Activated CD8-positive, alpha-beta T cell treated with anti-CD3 and anti-CD28 coated beads, Interleukin-2, amount 10 ng/mL, durations not matched to agents 7 days and 5 days (primary cell): ENCODE data around the gene SRSF8. TPM values are rescaled to one million over a fixed set of nuclear protein-coding genes. Genes with fewer than 3 reads are reported as not detected.
A peak's percentile ranks its signal among the peaks of the same experiment; 100 is the strongest.
"Not testable (repeated sequence)": the region's sequence is repeated elsewhere in the genome, so short reads cannot be mapped to it uniquely, and the experiment has no call there.

Experiments
- ATAC-seq: fragments of 150-1000 bp; cut with Tn5 transposase; one replicate; pipeline ENCODE4 v1.10.0; 2021; ENCODE audit warnings: moderate library complexity
- CTCF ChIA-PET: fragments of 350-600 bp; sonication (Branson Sonifier 250); formaldehyde crosslinking; loops from one replicate; lab custom pipeline; 2021; ENCODE audit warnings: antibody characterized with exemption; lab: Charles Lee
- POLR2A ChIA-PET: fragments of 350-600 bp; sonication (Branson Sonifier 250); formaldehyde crosslinking; loops from one replicate; lab custom pipeline; 2021; ENCODE audit warnings: antibody characterized with exemption; lab: Charles Lee
- DNase-seq: peaks from one replicate; pipeline ENCODE4 v3.0.0-alpha.2; 2020
- H3K27ac Mint-ChIP-seq: one replicate; pipeline ENCODE4 v1.8.0; 2021; ENCODE audit warnings: mild to moderate bottlenecking, mixed read lengths
- H3K27me3 Mint-ChIP-seq: one replicate; pipeline ENCODE4 v1.8.0; 2021; ENCODE audit warnings: low read depth, mixed read lengths
- H3K36me3 Mint-ChIP-seq: one replicate; pipeline ENCODE4 v1.8.0; 2021; ENCODE audit warnings: low read depth, mixed read lengths
- H3K4me1 Mint-ChIP-seq: one replicate; pipeline ENCODE4 v1.8.0; 2021; ENCODE audit warnings: low read depth, mixed read lengths
- H3K4me3 Mint-ChIP-seq: one replicate; pipeline ENCODE4 v1.8.0; 2021; ENCODE audit warnings: mild to moderate bottlenecking, mixed read lengths
- H3K9me3 Mint-ChIP-seq: one replicate; pipeline ENCODE4 v1.8.0; 2022; ENCODE audit warnings: mixed read lengths; ENCODE audit not compliant: insufficient read depth
- total RNA-seq, 2 experiments: library from RNA; stranded (reverse); gene quantifications; one replicate each; pipeline ENCODE4 v1.2.3, GENCODE V29; 2021

SRSF8 gene, protein sequence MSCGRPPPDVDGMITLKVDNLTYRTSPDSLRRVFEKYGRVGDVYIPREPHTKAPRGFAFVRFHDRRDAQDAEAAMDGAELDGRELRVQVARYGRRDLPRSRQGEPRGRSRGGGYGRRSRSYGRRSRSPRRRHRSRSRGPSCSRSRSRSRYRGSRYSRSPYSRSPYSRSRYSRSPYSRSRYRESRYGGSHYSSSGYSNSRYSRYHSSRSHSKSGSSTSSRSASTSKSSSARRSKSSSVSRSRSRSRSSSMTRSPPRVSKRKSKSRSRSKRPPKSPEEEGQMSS
- 10 to 100 TPM; 30.2 TPM for total RNA-seq

DNA sequence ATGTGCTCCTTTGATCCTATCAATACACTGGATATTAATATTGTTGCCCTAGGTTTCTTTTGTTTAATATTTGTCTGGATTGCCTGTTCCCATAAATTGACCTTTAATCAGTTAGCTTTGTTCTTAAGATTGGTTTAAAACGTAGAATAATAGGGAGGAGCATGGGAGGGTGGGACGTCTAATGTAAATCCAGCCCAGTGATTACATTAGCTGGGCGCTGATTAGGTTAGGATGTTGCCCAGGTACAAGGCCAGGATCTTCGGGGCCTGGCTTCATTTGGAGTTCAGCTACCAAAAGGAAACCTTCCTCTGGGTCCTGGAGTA, at the start of gene SRSF8:
SRSF8 (plus strand) TSS at position 204 of the 323 bp plus-strand sequence. CDS start 308 bp downstream, outside the sequence.
- H3K4me3 Mint-ChIP-seq, result peak within 1 kb of the TSS; percentile 94
- no peak for DNase-seq
- POLR2A ChIA-PET, result interaction anchor here (0.5 to 5.7 kb wide), 14 partner anchors 12 to 723 kb away, joined by 3 to 103 read pairs (median 8); partner anchors contain the start of genes CEP57, CWC15, ENDOD1 and FAM76B
- H3K4me1 Mint-ChIP-seq, result peaks cover 25% of the 10 kb centered on the region
- no peaks in the 10 kb centered on the region for H3K9me3 Mint-ChIP-seq
- peaks cover 19% of the 10 kb centered on the region for H3K36me3 Mint-ChIP-seq
- ATAC-seq, result peak; percentile 16
- H3K27ac Mint-ChIP-seq, result peak within 1 kb of the TSS; percentile 97
- peaks cover 12% of the 10 kb centered on the region for H3K27me3 Mint-ChIP-seq
- CTCF ChIA-PET, result interaction anchor here (1.3 to 12.3 kb wide), 17 partner anchors 10 to 723 kb away, joined by 3 to 233 read pairs (median 10); partner anchors contain the start of genes ENDOD1 and FAM76B

DNA sequence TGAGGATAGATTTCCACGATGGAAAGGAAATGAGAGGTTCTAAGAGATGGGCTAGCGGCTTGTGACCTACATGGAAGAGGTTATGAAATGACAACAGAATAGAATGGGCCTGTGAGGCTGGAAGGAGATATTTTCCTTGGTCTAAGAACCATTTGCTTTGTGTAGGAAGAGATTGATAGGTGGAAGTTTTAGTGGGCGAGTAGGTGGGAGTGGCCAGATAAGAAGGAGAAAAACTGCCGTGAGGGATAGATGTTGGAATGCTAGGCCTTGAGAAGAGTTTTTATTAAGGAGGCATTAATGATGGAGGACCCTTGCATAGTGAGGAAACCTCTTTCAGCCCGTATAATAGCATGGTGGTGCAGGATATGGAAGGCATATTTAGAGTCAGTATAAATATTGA, 45.3 kb upstream of the SRSF8 start:
- H3K4me3 Mint-ChIP-seq, ATAC-seq, H3K36me3 Mint-ChIP-seq, H3K27me3 Mint-ChIP-seq, DNase-seq, CTCF ChIA-PET, POLR2A ChIA-PET, H3K4me1 Mint-ChIP-seq, H3K9me3 Mint-ChIP-seq, H3K27ac Mint-ChIP-seq: not testable (repeated sequence)

DNA sequence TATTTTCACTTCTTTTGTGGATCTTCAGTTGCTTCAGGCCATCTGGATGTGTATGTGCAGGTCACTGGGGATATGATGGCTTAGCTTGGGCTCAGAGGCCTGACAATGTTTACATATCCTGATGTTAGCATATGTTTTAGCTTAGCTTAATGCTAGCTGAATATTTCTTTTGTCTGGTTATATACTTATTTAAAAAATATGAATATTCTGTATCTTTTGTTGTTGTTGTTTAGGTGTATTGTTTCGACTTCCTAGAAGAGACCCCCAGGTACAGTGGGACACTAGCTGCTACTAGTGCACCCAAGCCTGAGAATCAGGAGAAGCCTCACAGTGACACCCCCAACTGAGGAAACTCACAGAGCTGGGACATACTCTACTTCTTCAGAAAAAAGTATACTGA, 41.8 kb upstream of the SRSF8 start, which contains the start of gene KDM4E:
KDM4E (plus strand) TSS at position 301 of the 400 bp plus-strand sequence. CDS start 300 bp downstream, outside the sequence.
- CTCF ChIA-PET, result no interaction called here
- POLR2A ChIA-PET, result no interaction called here
- H3K4me1 Mint-ChIP-seq, result no peaks in the 10 kb centered on the region
- no peak within 1 kb of the TSS for H3K4me3 Mint-ChIP-seq
- no peak within 1 kb of the TSS for H3K27ac Mint-ChIP-seq
- no peak for DNase-seq
- ATAC-seq, result no peak
- peaks cover 5% of the 10 kb centered on the region for H3K27me3 Mint-ChIP-seq
- H3K9me3 Mint-ChIP-seq, result no peaks in the 10 kb centered on the region
- no peaks in the 10 kb centered on the region for H3K36me3 Mint-ChIP-seq

DNA sequence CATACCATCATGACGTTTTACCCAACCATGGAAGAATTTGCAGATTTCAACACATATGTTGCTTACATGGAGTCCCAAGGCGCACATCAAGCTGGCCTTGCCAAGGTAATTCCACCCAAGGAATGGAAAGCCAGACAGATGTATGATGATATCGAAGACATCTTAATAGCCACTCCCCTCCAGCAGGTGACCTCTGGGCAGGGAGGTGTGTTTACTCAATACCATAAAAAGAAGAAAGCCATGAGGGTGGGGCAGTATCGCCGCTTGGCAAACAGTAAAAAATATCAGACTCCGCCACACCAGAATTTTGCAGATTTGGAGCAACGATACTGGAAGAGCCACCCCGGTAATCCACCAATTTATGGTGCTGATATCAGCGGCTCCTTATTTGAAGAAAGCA, 41.1 kb upstream of the SRSF8 start:
- H3K4me1 Mint-ChIP-seq, H3K27ac Mint-ChIP-seq, CTCF ChIA-PET, POLR2A ChIA-PET, H3K27me3 Mint-ChIP-seq, ATAC-seq, H3K9me3 Mint-ChIP-seq, H3K4me3 Mint-ChIP-seq, DNase-seq, H3K36me3 Mint-ChIP-seq: not testable (repeated sequence)

DNA sequence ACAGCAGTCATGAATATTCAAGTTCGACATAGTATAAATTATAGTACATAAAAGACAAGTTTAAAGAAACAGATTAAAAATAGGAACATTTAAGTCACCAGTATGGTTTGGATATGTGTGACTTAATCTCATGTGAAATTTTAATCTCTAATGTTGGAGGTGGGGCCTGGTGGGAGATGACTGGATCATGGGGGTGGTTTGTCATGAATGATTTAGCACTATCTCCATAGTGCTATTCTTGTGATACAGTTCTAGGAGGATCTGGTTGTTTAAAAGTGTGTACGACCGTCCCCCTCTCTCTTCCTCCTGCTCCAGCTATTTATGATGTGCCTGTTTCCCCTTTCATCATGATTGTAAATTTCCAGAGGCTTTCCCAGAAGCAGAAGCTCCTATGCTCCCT, 38.4 kb upstream of the SRSF8 start:
- DNase-seq (no peak), ATAC-seq (no peak)
- Mint-ChIP-seq H3K4me3 (no peak overlapping the region), H3K9me3 (no peaks in the 10 kb centered on the region), H3K27me3 (peaks cover 10% of the 10 kb centered on the region), H3K4me1 (no peaks in the 10 kb centered on the region), H3K36me3 (no peaks in the 10 kb centered on the region), H3K27ac (no peak overlapping the region)
- CTCF ChIA-PET, result no interaction called here
- POLR2A ChIA-PET, result no interaction called here

DNA sequence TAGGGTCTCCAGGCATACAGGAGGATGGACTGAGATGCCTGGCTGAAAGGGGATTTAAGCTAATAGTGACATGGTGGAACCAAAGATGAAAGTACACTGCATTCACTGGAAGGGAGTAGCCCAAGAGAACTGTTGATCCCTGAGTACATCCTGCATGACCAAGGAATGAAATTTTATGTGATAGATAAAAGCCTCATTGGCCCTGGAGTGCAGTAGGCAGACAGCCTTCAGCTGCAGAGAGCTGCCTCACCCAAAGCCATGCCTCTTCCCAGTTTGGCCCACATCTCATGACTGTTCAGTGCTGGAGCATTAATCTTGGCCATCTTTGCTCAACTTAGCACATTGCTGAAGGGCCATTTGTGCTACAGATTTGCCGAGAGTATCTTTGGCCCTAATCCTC, 33.7 kb upstream of the SRSF8 start:
- Mint-ChIP-seq H3K4me3 (no peak overlapping the region), H3K36me3 (peaks cover under 1% of the 10 kb centered on the region), H3K27ac (no peak overlapping the region), H3K4me1 (no peaks in the 10 kb centered on the region), H3K27me3 (peaks cover 27% of the 10 kb centered on the region), H3K9me3 (no peaks in the 10 kb centered on the region)
- CTCF ChIA-PET, result no interaction called here
- POLR2A ChIA-PET, result no interaction called here
- DNase-seq (no peak), ATAC-seq (no peak)

DNA sequence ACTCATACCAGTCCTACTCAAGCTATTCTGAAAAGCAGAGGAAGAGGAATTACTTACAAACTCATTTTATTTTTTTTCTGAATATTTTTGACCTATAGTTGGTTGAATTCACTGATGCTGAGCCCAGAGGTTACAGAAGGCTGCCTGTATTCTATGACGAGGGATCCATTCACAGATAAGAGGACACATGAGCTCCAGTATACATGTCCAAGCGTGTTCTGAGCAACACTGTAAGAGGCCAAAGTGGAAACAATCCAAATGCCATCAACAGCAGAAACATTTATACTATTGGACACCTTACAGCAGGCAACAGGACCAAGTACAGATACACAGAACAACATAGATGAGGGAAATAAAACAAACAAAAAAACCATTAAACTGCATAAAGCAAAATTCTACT, 31.4 kb upstream of the SRSF8 start:
- H3K4me3 Mint-ChIP-seq, result no peak overlapping the region
- peaks cover 24% of the 10 kb centered on the region for H3K27me3 Mint-ChIP-seq
- DNase-seq, result no peak
- no peaks in the 10 kb centered on the region for H3K4me1 Mint-ChIP-seq
- H3K36me3 Mint-ChIP-seq, result peaks cover 2% of the 10 kb centered on the region
- ChIA-PET POLR2A (no interaction called here), CTCF (no interaction called here)
- no peak for ATAC-seq
- no peaks in the 10 kb centered on the region for H3K9me3 Mint-ChIP-seq
- H3K27ac Mint-ChIP-seq, result no peak overlapping the region

DNA sequence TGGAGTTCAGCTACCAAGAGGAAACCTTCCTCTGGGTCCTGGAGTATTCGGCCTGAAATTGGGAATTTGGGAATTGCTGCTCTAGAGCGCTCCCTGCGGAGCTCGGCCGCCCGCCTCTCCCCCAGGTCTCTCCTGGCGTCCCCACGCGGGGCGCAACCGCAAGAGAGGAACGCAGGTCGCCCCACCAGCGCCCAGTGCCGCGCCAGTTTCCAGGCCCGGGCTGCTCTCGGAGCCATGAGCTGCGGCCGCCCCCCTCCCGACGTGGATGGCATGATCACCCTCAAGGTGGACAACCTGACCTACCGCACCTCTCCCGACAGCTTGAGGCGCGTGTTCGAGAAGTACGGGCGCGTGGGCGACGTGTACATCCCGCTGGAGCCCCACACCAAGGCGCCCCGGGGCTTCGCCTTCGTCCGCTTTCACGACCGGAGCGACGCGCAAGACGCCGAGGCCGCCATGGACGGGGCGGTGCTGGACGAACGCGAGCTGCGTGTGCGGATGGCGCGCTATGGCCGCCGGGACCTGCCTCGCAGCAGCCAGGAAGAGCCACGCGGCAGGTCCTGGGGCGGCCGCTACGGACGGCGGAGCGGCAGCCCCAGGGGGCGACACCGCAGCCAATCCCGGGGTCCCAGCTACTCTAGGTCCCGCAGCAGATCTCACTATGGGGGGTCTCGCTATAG, 29.2 kb upstream of the SRSF8 start:
- H3K27me3 Mint-ChIP-seq, result peaks cover 23% of the 10 kb centered on the region
- not testable (repeated sequence) for H3K4me3 Mint-ChIP-seq

DNA sequence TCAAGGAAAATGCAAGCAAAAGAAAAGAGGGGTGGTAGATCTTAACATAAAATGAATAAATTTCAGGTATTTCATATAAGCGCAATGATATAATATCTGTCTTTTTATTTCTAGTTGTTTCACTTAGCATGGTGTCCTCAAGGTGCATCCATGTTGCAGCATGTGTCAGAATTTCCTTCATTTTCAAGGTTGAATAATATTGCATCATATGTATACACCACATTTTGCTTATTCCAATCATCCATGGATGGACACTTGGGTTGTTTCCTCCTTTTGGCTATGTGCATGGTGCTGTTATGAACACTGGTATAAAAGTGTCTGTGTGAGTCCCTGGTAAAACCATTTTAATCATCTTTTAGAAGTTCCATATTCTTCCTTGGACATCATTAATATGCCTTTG, 24.5 kb upstream of the SRSF8 start:
- Mint-ChIP-seq H3K4me3 (no peak overlapping the region), H3K9me3 (no peaks in the 10 kb centered on the region), H3K36me3 (peaks cover 2% of the 10 kb centered on the region), H3K27ac (no peak overlapping the region), H3K27me3 (peaks cover 35% of the 10 kb centered on the region), H3K4me1 (no peaks in the 10 kb centered on the region)
- ChIA-PET CTCF (no interaction called here), POLR2A (no interaction called here)
- ATAC-seq (no peak), DNase-seq (no peak)

More for the DNA sequence above, 29.2 kb upstream of the SRSF8 start:
- H3K9me3 Mint-ChIP-seq, H3K4me1 Mint-ChIP-seq, H3K36me3 Mint-ChIP-seq, POLR2A ChIA-PET, H3K27ac Mint-ChIP-seq: not testable (repeated sequence)
- CTCF ChIA-PET, result interaction anchor here (1.4 kb wide), 1 partner anchor 28 kb away, joined by 4 read pairs; no protein-coding TSS in a partner anchor
- DNase-seq (peak; percentile 14), ATAC-seq (peak; percentile 60)

DNA sequence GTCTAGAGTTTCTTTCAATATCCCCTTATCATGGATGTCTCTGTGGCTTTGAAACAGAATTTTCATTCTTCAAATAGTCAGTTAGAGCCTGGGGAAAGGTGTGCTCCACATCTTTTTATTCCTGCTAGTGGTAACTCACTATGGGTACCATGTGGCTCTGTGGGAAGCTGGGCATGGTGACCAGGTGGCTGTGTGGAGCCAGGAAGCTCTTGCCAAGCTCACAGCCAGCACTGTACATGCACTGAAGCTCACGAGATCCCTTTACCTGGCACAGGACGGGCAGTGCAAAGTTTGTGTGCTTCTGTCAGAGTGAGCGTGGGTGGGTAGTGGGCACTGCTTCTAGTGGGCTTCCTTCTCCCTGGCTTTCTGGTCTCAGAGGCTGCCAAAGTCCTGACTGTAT, 23.8 kb upstream of the SRSF8 start:
- no peaks in the 10 kb centered on the region for H3K4me1 Mint-ChIP-seq
- H3K9me3 Mint-ChIP-seq, result no peaks in the 10 kb centered on the region
- ChIA-PET CTCF (no interaction called here), POLR2A (no interaction called here)
- peaks cover 36% of the 10 kb centered on the region for H3K27me3 Mint-ChIP-seq
- ATAC-seq (no peak), DNase-seq (no peak)
- H3K36me3 Mint-ChIP-seq, result peaks cover 2% of the 10 kb centered on the region
- H3K27ac Mint-ChIP-seq, result no peak overlapping the region
- no peak overlapping the region for H3K4me3 Mint-ChIP-seq

DNA sequence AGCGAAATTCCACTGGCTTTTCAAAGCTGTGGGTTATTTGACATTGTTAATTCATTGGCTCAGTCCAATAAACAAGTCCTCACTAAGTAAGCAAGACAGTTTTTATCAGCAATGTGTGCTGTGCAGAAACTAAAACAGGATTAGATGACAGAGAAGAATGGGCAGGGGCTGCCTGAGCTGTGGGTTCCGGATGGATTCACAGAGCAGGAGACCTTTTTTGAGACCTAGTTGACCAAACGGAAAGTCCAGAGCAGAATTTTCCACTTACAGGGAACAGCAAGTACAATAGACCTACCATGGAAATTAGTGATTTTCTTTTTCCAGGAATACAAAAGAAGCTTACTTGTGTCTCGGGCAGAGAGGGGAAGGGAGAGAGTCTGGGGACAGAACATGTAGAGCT, 22.7 kb upstream of the SRSF8 start:
- no peaks in the 10 kb centered on the region for H3K36me3 Mint-ChIP-seq
- H3K27ac Mint-ChIP-seq, result no peak overlapping the region
- no peak overlapping the region for H3K4me3 Mint-ChIP-seq
- DNase-seq (no peak), ATAC-seq (no peak)
- ChIA-PET POLR2A (no interaction called here), CTCF (interaction anchor here (0.9 to 1.0 kb wide), 2 partner anchors 23 to 70 kb away, joined by 3 to 4 read pairs; partner anchors contain the start of genes CWC15, KDM4D and SRSF8)
- no peaks in the 10 kb centered on the region for H3K9me3 Mint-ChIP-seq
- peaks cover 37% of the 10 kb centered on the region for H3K27me3 Mint-ChIP-seq
- H3K4me1 Mint-ChIP-seq, result no peaks in the 10 kb centered on the region

DNA sequence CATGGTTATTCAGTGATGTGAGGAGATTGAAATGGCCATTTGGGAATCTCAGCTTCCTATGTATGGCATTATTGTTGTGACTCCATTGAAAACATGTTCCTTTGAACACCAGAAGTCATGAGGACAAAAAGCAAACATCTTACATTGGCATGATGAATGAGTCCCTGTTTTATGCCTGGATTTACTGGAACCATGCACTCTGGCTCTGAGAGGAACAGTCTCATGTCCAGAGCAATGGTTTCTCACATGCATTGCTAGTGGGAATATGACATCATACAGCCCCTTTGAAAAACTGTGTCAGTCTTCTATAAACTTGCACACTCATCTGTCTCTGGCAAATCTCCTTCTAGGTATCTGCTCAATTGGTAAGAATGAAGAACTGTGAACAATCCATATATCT, 20.9 kb upstream of the SRSF8 start:
- H3K27ac Mint-ChIP-seq, result no peak overlapping the region
- DNase-seq (no peak), ATAC-seq (no peak)
- no peaks in the 10 kb centered on the region for H3K9me3 Mint-ChIP-seq
- peaks cover 37% of the 10 kb centered on the region for H3K27me3 Mint-ChIP-seq
- no peaks in the 10 kb centered on the region for H3K36me3 Mint-ChIP-seq
- H3K4me1 Mint-ChIP-seq, result no peaks in the 10 kb centered on the region
- H3K4me3 Mint-ChIP-seq, result no peak overlapping the region
- ChIA-PET POLR2A (interaction anchor here (0.7 kb wide), 1 partner anchor 594 kb away, joined by 3 read pairs; no protein-coding TSS in a partner anchor), CTCF (interaction anchor here (1.1 kb wide), 1 partner anchor 23 kb away, joined by 3 read pairs; no protein-coding TSS in a partner anchor)
